Trophoblast cell (in vitro differentiated cells and primary cell): ENCODE results near the gene MBD3L4.
"Not testable (repeated sequence)": the region's sequence is repeated elsewhere in the genome, so short reads cannot be mapped to it uniquely, and the experiment has no call there.

Experiments
- DNase-seq, 2 donors: peaks; one replicate each; pipeline ENCODE4 v3.0.0-alpha.2; 2016
- H2AFZ ChIP-seq: 2 replicates; pipeline ENCODE4 v1.6.1; 2013; ENCODE audit warnings: low read length, moderate library complexity, mild to moderate bottlenecking; ENCODE audit not compliant: insufficient read depth, poor library complexity
- H2AK5ac ChIP-seq: 2 replicates; pipeline ENCODE4 v1.6.1; 2013; ENCODE audit warnings: mild to moderate bottlenecking, low read length
- H2BK120ac ChIP-seq: 2 replicates; pipeline ENCODE4 v1.6.1; 2013; ENCODE audit warnings: low read length, mild to moderate bottlenecking, moderate library complexity; ENCODE audit not compliant: insufficient read depth, poor library complexity
- H2BK12ac ChIP-seq: 2 replicates; pipeline ENCODE4 v1.6.1; 2013; ENCODE audit warnings: mild to moderate bottlenecking, low read length, moderate library complexity
- H2BK5ac ChIP-seq: 2 replicates; pipeline ENCODE4 v1.6.1; 2013; ENCODE audit warnings: low read length, low read depth, moderate library complexity, mild to moderate bottlenecking; ENCODE audit not compliant: poor library complexity
- H3K14ac ChIP-seq: 2 replicates; pipeline ENCODE4 v1.6.1; 2013; ENCODE audit warnings: mild to moderate bottlenecking, low read length
- H3K18ac ChIP-seq: 2 replicates; pipeline ENCODE4 v1.6.1; 2013; ENCODE audit warnings: mild to moderate bottlenecking, low read length
- H3K23ac ChIP-seq: 2 replicates; pipeline ENCODE4 v1.6.1; 2013; ENCODE audit warnings: low read length
- H3K27ac ChIP-seq: 2 replicates; pipeline ENCODE4 v1.5.1; 2013; ENCODE audit warnings: low read depth, mild to moderate bottlenecking, inconsistent platforms, low read length, moderate library complexity
- H3K27me3 ChIP-seq: 2 replicates; pipeline ENCODE4 v1.6.1; 2013; ENCODE audit warnings: inconsistent platforms, mild to moderate bottlenecking, low read length, moderate library complexity; ENCODE audit not compliant: insufficient read depth
- H3K36me3 ChIP-seq, 2 experiments: 1 replicate in 1 of 2; 2 replicates in 1 of 2; pipeline ENCODE4 v1.6.1; 2013; ENCODE audit warnings: low read length in 2 of 2, mild to moderate bottlenecking in 2 of 2, moderate library complexity in 1 of 2; ENCODE audit not compliant: insufficient read depth in 2 of 2, control insufficient read depth in 1 of 2
- H3K4ac ChIP-seq: 2 replicates; pipeline ENCODE4 v1.6.1; 2013; ENCODE audit warnings: low read depth, mild to moderate bottlenecking, low read length, moderate library complexity
- H3K4me1 ChIP-seq, 2 experiments: 1 replicate in 1 of 2; 2 replicates in 1 of 2; pipeline ENCODE4 v1.6.1; 2013; ENCODE audit warnings: low read length in 2 of 2, mild to moderate bottlenecking in 2 of 2, moderate library complexity in 1 of 2; ENCODE audit not compliant: insufficient read depth in 2 of 2, control insufficient read depth in 1 of 2
- H3K4me2 ChIP-seq: 2 replicates; pipeline ENCODE4 v1.6.1; 2013; ENCODE audit warnings: inconsistent platforms, mild to moderate bottlenecking, low read length, moderate library complexity
- H3K4me3 ChIP-seq: 2 replicates; pipeline ENCODE4 v1.5.1; 2013; ENCODE audit warnings: mild to moderate bottlenecking, low read depth, low read length, inconsistent platforms
- H3K79me1 ChIP-seq: one replicate; pipeline ENCODE4 v1.6.1; 2013; ENCODE audit warnings: low read length
- H3K79me2 ChIP-seq: 2 replicates; pipeline ENCODE4 v1.6.1; 2013; ENCODE audit warnings: low read length, mild to moderate bottlenecking; ENCODE audit not compliant: control insufficient read depth, insufficient read depth, poor library complexity
- H3K9ac ChIP-seq: 2 replicates; pipeline ENCODE4 v1.6.1; 2013; ENCODE audit warnings: mild to moderate bottlenecking, low read length
- H3K9me3 ChIP-seq: 2 replicates; pipeline ENCODE4 v1.6.1; 2013; ENCODE audit warnings: low read depth, mild to moderate bottlenecking, control low read depth, inconsistent platforms, low read length; ENCODE audit not compliant: insufficient read depth
- H4K12ac ChIP-seq: 2 replicates; pipeline ENCODE4 v1.6.1; 2013; ENCODE audit warnings: low read depth, mild to moderate bottlenecking, low read length, moderate library complexity
- H4K8ac ChIP-seq: 2 replicates; pipeline ENCODE4 v1.6.1; 2013; ENCODE audit warnings: low read depth, mild to moderate bottlenecking, low read length, moderate library complexity
- H4K91ac ChIP-seq: one replicate; pipeline ENCODE4 v1.6.1; 2013; ENCODE audit warnings: low read depth, mild to moderate bottlenecking, low read length, moderate library complexity
- WGBS: extraction: QIAGEN DNeasy Blood & Tissue Kit; methylation state at CpG from one replicate; pipeline ENCODE4 v1.1.7; 2013; ENCODE audit warnings: missing lambda C conversion rate; ENCODE audit not compliant: insufficient read length, insufficient coverage; ENCODE audit errors: extremely low coverage; 5-methylcytosine and 5-hydroxymethylcytosine counted together

Gene MBD3L4

DNA sequence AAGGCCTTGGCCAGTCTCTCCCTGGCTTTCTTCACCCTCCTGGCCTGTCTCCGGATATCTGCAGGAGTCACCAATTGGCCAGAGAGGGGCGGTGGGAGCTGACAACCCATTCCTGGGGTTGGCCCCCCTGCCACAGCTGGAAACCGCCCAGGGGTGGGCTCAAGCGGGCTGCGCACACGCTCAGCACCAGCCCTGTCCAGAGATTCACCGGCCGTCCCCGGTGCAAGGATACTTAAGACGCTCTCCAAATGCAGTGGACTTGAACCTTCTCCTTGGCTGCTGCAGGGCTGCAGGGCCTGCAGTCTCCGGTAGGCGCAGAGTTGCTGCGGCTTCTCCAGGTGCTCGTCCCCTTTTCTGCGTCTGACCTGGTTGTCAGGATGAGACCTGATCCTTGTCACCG lies 16.4 kb upstream of the MBD3L4 start:
- not testable (repeated sequence) for H3K79me2 ChIP-seq, H3K14ac ChIP-seq
- WGBS: no CpG with 5 or more reads among the region's 16 CpGs

DNA sequence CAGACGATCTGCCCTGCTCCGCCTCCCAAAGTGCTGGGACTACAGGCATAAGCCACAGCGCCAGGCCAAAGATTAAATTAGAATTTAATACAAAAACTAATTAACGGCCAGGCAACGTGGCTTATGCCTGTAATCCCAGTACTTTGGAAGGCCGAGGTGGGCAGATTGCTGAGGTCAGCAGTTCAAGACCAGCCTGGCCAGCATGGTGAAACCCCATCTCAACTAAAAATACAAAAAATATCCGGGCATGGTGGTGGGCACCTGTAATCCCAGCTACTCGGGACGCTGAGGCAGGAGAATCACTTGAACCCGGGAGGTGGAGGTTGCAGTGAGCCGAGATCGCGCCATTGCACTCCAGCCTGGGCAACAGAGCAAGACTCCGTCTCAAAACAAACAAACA lies 15.7 kb upstream of the MBD3L4 start:
- H3K4me2 ChIP-seq, H3K27ac ChIP-seq, H4K12ac ChIP-seq, H2AFZ ChIP-seq, H3K27me3 ChIP-seq, H3K4ac ChIP-seq, H2AK5ac ChIP-seq, H3K79me1 ChIP-seq, H3K79me2 ChIP-seq, H3K4me1 ChIP-seq, H3K18ac ChIP-seq, H3K9me3 ChIP-seq, H3K14ac ChIP-seq, H2BK12ac ChIP-seq, H3K36me3 ChIP-seq, H2BK5ac ChIP-seq, H3K9ac ChIP-seq, H3K23ac ChIP-seq, H2BK120ac ChIP-seq, H4K8ac ChIP-seq, H3K4me3 ChIP-seq, DNase-seq, H4K91ac ChIP-seq: not testable (repeated sequence)
- WGBS: no CpG with 5 or more reads among the region's 14 CpGs

More for the DNA sequence above, 16.4 kb upstream of the MBD3L4 start:
- not testable (repeated sequence) for H3K23ac ChIP-seq, H2AK5ac ChIP-seq, H2BK120ac ChIP-seq, H3K27ac ChIP-seq, H3K9ac ChIP-seq, H3K79me1 ChIP-seq, H2AFZ ChIP-seq, H3K4ac ChIP-seq, H4K8ac ChIP-seq, H3K4me2 ChIP-seq, H3K27me3 ChIP-seq, H2BK12ac ChIP-seq, H4K12ac ChIP-seq, H2BK5ac ChIP-seq, H3K36me3 ChIP-seq, H4K91ac ChIP-seq, H3K18ac ChIP-seq, DNase-seq, H3K9me3 ChIP-seq, H3K4me3 ChIP-seq, H3K4me1 ChIP-seq

- H3K4me2 ChIP-seq, H3K4ac ChIP-seq, H3K14ac ChIP-seq, H3K79me2 ChIP-seq, H4K12ac ChIP-seq, H3K4me1 ChIP-seq, H3K36me3 ChIP-seq, H4K8ac ChIP-seq, H2BK12ac ChIP-seq, DNase-seq, H3K9ac ChIP-seq, H3K9me3 ChIP-seq, H2AFZ ChIP-seq, H3K27ac ChIP-seq, H2BK5ac ChIP-seq, H3K4me3 ChIP-seq, H3K27me3 ChIP-seq, H4K91ac ChIP-seq, H3K79me1 ChIP-seq, H2AK5ac ChIP-seq, H2BK120ac ChIP-seq, H3K18ac ChIP-seq, H3K23ac ChIP-seq: not testable (repeated sequence)
- WGBS: no CpG with 5 or more reads among the region's 14 CpGs
Observed at GRCh38 chr19:7054635-7055368, 14.8 kb upstream of the MBD3L4 start.

DNA sequence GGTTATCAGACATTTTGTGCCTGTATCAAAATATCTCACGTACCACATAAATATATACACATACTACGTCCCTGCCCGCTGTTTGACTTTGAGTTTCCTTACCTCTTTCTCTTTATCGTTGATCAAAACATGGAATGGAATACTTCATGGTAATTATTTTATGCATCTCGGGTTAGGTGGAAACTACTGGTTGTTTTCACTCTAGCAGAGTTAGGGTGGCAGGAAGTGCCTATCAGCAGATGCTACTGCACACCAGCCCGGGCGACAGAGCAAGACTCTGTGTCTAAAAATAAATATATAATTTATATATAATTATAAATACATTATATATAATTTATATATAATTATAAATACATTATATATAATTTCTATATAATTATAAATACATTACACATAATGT lies 12.9 kb upstream of the MBD3L4 start:
- not testable (repeated sequence) for H3K18ac ChIP-seq, H3K4me2 ChIP-seq, H3K36me3 ChIP-seq, H2BK12ac ChIP-seq, H3K79me1 ChIP-seq, H2BK120ac ChIP-seq, H3K9ac ChIP-seq, H4K91ac ChIP-seq, H4K12ac ChIP-seq, H3K79me2 ChIP-seq, H3K4ac ChIP-seq, H3K4me1 ChIP-seq, H2AK5ac ChIP-seq, H2AFZ ChIP-seq, H3K23ac ChIP-seq, H3K27ac ChIP-seq, H3K9me3 ChIP-seq, H4K8ac ChIP-seq, H2BK5ac ChIP-seq, H3K4me3 ChIP-seq, H3K14ac ChIP-seq, DNase-seq, H3K27me3 ChIP-seq
- WGBS: no CpG with 5 or more reads among the region's 7 CpGs
